Medulla oblongata (tissue), 1 donor: ENCODE results near the gene ACOT6.
"Not testable (repeated sequence)": the region's sequence is repeated elsewhere in the genome, so short reads cannot be mapped to it uniquely, and the experiment has no call there.

Experiments
- DNase-seq: peaks from one replicate; pipeline ENCODE4 v3.0.0-alpha.2; 2015; ENCODE audit errors: extremely low spot score

The ACOT6 gene

DNA sequence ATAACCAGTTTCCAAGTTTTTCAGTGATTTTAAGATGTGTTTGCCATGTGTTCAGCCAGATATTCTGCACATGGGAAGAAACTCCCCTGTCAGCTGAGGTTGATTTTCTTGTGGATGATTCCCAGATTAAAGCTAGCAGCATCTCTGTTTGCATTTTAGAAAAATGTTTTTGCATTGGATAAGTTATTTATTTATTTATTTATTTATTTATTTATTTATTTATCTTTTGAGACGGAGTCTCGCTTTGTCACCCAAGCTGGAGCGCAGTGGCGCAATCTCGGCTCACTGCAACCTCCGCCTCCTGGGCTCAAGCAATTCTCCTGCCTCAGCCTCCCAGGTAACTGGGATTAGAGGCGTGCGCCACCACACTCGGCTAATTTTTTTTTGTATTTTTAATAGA lies 17.8 kb upstream of the ACOT6 start:
- no peak for DNase-seq

DNA sequence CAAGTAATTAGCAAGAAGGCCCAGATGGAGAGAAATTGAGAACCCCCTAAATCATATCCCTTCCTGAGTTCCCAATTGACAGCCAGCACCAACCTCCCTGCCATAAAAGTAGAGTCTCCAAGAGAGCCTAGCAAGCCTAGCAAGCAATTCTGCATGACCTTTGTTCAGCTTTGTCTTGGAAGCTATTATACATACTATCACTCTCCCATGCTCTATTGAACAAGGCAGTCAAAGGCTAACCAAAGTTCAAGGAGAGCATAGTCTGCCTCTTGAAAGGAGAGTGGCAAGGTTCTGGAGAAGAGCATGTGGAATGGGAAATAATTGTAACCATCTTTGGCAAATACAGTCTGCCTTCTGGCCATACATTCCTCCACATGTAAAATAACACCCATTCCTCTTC lies 12.8 kb upstream of the ACOT6 start:
- DNase-seq = no peak

DNA sequence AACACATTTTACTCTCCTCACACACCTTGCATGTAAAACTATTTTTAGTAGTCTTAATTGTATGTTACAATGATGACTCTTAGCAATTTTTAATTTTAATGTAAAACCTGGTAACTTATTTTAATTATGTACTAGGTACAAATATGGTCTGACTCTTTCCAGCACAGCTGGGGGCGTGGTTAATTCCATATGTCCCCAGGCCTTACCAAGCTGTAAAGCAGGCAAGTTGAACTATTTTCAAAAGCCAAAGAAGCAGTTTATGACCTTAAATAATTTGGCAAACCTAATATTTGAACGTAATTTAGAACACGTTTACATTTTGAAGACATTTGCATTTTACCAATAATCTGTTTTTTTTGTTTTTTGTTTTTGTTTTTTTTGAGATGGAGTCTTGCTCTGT lies 9.3 kb upstream of the ACOT6 start:
- DNase-seq = no peak

DNA sequence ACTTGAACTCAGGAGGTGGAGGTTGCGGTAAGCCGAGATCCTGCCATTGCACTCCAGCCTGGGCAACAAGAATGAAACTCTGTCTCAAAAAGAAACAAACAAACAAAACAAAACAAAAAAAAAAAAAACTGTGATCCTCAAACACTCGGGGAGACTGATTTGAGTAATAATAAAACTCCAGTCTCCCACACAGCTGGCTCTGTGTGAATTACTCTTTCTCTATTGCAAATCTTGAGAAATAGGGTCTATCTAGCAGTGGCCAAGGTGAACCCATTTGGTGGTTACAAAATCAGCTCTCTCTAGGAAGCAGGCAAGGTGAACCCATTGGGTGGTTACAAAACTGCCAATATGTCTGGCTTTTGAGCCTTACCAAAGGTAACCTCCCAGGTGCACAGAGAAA lies 6.0 kb upstream of the ACOT6 start:
- DNase-seq = no peak

DNA sequence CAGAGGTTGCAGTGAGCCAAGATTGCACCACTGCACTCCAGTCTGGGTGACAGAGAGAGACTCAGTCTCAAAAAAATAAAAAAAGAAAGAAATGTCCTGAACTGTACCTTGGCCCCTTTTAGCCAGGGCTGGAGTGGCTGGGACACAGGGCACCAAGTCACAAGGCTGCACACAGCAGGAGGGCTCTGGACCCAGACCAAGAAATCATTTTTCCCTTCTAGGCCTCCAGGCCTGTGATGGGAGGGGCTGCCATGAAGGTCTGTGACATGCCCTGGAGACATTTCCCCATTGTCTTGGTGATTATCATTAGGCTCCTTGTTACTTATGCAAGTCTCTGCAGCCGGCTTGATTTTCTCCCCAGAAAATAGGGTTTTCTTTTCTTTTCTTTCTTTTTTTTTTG lies 5.1 kb upstream of the ACOT6 start:
- DNase-seq = no peak

DNA sequence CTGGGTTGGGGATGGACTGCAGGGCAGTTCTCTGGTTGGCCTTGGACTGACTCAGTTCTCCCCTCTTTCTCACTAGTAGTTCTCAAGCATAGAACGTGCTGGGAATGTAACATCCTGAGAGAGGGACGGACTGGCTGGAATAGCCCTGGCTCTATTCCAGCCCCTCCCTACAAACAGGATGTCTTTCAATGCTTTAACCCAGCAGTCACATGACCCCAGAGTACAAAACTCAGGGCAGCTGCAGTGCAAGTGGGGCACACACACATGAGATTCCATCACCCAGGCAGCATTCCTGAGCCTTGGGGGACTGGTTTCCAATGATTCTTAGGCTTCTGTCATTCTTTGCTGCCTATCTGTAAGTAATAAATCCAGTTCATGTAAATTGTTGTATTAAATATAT lies 1.6 kb upstream of the ACOT6 start:
- DNase-seq = peak; percentile 24

DNA sequence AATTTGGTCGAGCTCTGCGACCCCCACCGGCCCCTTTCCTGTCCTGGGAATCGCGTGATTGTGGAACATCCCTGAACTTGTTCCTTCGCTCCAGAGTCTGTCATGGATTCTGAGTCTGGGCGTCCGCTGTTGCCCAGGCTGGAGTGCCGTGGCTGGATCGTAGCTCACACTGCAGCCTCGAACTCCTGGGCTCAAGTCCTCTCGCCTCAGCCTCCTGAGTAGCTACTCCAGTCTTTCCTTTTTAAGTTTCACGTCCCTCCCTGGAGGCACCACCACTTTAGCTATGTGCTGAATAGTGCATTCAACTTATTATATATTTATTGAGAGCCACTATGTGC lies 698 bp downstream of the ACOT6 start:
- DNase-seq = no peak

DNA sequence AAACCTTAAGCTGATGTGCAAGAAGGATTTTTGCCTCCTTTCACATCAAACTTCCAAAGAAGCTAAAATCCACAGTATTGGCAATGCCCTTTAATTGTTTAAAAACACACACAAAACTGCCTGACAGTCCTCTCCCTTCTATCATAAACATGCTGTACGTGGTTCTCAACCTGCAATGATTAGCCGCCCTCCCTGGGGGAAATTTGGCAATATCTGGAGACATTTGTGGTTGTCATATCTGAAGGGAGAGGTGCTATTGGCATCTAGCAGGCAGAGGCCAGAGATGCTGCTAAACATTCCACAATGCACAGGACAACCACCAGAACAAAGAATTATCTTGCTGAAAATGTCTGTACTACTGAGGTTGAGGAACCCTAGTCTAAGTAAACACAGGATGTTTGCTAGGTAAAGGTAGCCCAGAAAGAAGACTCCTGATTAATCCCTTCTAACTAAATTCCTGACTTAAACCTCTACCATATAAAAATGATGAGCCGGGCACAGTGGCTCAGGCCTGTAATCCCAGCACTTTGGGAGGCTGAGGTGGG lies 1.2 kb downstream of the ACOT6 start:
- no peak for DNase-seq

DNA sequence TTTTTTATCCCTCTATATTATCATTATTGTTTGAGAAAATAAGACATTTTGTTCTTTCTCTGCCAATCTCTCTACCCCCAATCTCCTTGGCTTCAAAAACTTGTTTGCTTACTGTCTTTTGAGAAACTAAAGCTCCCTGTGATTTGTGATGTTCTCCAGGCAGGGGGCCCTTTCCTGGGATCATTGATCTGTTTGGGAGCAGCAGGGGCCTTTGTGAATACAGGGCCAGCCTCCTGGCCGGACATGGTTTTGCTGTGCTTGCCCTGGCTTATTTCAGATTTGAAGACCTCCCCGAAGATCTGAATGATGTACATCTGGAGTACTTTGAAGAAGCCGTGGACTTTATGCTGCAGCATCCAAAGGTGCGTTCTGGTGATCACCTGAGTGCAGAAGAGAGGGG lies 4.5 kb downstream of the ACOT6 start:
- no peak for DNase-seq

DNA sequence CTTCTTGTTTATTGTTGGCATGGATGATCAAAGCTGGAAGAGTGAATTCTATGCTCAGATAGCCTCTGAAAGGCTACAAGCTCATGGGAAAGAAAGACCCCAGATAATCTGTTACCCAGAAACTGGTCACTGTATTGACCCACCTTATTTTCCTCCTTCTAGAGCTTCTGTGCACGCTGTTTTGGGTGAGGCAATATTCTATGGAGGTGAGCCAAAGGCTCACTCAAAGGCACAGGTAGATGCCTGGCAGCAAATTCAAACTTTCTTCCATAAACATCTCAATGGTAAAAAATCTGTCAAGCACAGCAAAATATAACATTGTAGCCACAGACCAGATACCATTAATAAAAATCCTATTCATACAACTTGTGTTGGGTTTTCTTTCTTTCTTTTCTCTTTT lies 7.2 kb downstream of the ACOT6 start:
- no peak for DNase-seq

DNA sequence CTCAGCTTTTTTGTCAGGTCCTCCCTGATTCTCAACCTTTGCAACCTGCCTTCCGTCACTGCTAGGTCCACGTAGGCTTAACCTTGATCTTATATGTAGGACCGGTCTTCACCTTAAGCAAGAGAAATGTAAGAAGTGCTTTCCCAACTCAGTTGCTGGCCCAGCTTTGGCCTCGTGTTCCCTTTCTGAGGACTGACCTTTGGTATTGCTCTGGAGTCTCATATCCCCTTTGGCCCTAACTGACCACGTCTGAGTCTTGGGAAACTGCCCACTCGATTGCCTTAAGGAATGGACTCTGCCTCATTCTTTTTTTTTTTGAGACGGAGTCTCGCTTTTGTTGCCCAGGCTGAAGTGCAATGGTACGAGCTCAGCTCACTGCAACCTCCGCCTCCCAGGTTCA lies 8.0 kb downstream of the ACOT6 start:
- DNase-seq = no peak

DNA sequence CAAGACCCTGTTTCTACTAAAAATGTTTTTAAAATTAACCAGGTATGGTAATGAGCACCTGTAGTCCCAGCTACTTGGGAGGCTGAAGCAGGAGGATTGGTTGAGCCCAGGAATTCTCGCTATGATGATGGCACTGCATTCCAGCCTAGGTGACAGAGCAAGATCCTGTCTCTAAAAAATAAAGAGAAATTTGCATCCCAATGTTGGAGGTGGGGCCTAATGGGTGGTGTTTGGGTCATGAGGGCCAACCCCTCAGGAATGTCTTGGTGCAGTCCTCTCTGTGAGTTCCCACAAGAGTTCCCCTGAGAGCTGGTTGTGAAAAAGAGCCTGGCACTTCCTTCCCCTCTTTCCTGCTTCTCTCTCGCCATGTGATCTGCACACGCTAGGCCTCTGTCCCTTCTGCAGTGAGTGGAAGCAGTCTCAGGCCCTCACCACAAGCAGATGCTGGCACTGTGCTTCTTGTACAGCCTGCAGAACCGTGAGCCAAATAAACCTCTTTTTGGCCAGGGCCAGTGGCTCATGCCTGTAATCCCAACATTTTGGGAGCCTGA lies 11.3 kb downstream of the ACOT6 start:
- DNase-seq = no peak

DNA sequence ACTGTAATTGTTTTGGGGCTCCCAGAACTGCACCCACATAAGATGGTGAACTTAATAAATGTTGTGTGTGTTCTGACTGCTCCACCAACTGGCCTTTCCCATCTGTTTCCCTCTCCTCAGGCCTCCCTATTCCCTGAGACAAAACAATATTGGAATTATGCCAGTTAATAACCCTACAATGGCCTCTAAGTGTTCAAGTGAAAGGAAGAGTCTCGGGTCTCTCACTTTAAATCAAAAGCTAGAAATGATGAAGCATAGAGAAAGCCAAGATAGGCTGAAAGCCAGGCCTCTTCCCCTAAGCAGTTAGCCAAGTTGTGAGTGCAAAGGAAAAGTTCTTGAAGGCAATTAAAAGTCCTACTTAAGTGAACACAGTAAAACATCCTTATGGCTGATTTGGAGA lies 13.4 kb downstream of the ACOT6 start:
- DNase-seq = no peak

DNA sequence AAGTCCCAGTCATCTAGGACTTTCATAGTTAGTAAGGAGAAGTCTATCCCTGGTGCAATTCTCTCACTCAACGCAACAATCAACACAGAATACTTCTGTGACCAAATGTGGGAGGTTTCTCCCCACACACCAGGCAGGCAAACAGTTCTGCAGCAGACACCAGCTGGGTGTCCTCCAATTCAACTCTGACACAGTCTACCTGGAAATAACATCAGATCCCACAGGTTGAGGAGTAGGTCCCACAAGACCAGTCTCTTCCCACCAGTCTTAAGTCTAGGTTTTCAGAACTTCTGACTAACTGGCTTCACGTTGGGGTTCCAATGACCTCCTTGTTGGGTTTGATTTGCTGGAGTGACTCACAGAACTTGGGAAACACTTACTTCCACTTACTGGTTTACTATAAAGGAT lies 14.8 kb downstream of the ACOT6 start:
- DNase-seq = no peak

DNA sequence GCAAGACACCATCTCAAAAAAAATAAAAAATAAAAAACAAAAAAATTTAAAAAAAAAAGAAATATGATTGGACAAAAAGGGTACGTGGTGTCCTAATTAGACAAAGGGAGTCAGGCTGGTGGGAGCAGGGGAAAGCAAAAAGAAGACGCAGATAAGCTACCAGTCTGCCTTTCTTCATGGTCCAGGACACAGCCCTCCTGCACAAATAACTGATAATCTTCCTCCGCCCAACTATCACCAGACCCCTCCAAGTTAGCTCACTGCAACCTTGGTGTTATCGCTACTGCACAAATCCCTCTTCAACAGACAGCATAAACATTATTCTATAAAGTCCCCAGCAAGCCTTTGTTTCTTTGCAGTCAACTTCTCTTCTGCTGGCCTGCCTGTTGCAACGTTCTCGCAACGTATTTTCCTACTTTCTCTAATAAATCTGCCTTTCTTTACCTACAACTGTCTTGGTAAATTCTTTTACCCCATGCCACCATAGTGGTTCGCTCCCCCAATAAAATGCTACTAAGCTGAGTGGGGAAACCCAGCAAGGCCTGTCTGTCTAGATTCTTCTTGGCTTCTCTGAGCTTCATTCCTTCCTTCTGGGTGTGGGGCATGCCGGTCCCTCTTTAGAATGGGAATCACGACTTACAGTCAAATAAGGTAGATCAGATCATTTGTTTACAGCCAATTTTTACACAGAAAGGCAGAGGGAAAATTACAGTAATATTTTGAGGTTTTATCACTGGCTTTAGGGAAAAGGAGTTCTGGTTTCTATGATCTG lies 17.9 kb downstream of the ACOT6 start:
- DNase-seq = no peak

DNA sequence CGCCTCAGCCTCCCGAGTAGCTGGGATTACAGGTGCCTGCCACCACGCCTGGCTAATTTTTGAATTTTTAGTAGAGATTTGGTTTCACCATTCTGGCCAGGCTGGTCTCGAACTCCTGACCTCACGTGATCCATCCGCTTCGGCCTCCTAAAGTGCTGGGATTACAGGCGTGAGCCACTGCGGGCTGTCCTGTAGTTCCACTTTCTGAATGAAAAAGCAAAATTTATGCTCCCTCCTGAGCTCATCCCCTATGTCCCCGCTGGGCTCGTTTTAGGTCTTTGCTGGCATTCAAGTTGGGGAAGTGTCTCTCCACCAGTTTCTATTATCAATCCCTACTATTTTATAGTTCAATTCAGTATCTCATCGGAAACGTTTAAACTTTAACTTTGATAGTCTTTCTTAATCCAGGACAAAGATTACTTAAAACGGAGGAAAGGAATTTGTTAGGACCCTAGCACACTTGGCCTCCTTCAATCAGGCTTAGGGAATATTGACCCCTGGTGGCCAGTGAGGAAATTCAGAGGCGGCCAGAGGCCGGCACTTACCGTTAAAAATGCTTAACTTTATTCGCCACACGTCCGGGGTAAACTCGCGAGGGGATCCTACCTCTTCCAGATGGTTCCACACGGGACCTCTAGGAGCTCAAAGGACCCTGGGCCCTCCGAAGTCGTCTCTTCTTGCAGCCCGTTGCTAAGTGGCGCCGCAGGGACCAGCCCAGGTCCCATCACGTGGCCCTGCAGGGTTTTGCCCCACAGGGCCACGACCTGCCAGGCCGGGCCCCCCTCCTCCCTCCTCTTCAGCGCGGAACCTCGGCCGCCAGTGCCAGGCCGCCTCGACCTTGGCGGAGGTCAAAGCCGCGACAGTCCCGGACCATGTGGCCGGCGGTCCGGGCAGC lies 21.0 kb downstream of the ACOT6 start:
- peak; percentile 91 for DNase-seq

DNA sequence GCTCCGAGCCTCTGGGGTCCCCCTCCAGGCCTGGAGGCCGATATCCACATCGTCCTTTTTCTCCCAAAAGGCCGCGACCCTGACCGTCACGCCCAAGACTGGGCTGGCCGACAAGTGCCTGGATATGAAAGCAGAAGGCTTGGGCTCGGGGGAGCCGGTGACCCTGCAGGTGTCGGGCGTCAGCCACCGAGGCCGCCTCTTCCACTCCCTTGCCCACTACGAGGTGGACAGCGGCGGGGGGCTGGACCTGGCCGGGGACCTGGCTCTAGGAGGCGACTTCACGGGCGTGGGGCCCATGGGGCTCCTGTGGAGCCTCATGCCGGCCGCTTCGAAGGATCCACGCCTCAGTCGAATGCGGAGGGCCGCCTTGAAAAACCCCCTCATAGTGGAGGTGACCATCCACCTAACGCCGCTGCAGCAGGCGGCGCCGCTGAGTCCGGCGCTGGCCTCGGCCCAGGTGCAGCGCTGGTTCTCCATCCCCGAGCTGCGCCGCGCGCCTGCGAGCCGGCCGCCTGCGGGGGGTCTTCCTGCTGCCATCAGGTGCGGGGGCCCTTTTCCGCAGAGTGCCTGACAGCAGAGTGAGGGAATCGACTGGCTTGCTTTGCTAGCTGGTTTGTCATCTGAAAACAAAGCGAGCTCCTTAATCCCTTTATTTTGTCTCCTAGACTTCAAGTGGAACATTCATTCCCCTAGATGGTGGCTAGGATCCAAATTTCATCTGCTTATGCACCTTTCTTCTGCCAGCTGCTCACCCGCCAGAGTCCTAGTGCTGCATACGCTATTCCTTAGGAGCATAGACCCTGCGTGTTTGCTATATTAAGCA lies 21.9 kb downstream of the ACOT6 start:
- peak; percentile 26 for DNase-seq

DNA sequence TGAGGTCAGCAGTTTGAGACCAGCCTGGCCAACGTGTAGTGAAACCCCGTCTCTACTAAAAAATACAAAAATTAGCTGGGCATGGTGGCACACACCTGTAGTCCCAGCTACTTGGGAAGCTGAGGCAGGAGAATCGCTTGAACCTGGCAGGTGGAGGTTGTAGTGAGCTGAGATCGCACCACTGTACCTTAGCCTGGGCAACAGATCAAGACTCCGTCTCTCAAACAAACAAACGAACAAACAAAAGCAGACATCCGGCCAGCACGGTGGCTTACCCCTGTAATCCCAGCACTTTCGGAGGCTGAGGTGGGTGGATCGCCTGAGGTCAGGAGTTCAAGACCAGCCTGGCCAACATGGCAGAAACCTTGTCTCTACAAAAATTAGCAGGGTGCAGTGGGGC lies 24.0 kb downstream of the ACOT6 start:
- DNase-seq = not testable (repeated sequence)

DNA sequence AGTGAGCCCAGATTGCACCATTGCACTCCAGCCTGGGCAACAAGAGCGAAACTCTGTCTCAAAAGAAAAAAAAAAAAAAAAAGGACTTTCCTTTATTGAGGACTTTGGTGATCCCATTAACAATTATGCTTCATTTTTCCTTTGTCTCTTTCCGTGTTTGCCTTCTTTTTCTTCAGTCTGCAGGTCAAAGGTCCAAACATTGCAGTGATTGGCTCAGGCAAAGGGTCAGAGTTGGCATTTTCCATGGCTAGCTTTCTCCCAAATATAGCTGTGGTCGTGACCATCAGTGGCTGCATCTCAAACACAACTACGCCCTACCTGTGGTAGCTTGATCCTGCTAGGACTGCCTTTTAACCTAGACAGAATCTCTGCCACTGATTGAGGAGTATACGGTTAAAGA lies 25.5 kb downstream of the ACOT6 start:
- DNase-seq = no peak

DNA sequence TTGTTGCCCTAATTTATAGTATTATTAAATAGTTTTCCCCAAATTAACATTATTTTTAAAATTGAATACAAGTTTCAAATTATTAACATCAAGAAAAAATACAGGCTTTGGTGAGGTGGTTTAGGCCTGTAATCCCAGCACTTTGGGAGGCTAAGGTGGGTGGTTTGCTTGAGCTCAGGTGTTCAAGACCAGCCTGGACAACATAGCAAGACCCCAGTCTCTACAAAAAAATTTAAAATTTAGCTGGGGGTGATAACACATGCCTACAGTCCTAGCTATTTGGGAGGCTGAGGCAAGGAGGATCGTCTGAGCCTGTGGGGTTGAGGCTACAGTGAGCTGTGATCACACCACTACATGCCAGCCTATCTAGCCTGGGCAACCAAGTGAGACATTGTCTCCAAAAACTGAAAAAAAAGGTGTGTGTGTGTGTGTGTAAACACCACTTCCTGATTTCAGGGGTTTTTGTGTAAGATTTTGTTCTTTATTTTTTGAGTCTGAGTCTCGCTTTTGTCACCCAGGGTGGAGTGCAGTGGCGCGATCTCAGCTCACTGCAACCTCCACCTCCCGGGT lies 28.6 kb downstream of the ACOT6 start:
- no peak for DNase-seq

DNA sequence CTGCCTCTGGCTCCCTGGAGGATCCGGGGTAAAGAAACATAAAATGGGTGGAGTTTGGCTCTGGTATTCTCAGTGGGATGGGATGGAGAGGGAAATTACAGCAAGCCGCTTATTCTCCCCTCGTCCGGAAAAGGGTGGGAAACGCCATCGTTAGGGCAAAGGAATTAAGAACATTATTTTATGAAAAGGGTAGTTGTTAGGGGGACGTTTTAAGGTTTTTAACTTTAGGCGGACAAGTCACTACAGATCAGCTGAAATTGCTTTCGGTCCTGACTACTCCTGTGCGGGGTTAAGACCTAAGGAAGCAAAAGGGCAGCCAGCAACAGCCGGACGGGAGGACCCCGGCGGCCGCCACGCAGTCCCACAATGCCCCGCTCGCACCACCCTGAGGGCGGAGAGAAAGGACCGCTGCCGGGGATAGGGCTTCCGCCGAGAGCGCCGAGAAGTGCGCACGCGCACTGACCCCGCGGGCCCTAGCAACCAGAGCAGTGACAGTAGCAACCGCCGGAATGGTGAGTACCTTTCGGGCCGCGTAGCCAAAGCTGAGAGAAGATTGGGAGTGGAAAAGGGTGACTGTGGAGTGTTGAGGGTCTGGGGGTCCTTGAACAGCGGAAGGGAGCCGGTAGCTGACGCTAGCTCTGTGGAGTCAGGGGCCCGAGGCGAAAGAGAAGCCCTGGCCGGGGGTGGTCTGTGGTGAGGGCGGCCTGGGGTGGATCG lies 32.4 kb downstream of the ACOT6 start, which contains the start of gene DNAL1:
DNAL1 (plus strand) TSS at position 456 of the 717 bp plus-strand sequence; CDS start at position 510, 54 bp downstream.
- DNase-seq = peak; percentile 91
